Progenitor cell of endocrine pancreas (in vitro differentiated cells): ENCODE data around the gene EXOSC2. TPM values are rescaled to one million over a fixed set of nuclear protein-coding genes. Genes with fewer than 3 reads are reported as not detected.

Source experiments
- DNase-seq: peaks from one replicate; pipeline ENCODE4 v3.0.0; 2021; ENCODE audit warnings: low spot score; ENCODE audit not compliant: unreplicated experiment
- H3K27ac Mint-ChIP-seq: 2 replicates; pipeline ENCODE4 v1.8.0; 2021; ENCODE audit warnings: mild to moderate bottlenecking, moderate library complexity, mixed read lengths
- H3K27me3 Mint-ChIP-seq: 2 replicates; pipeline ENCODE4 v1.8.0; 2021; ENCODE audit warnings: mixed read lengths
- H3K36me3 Mint-ChIP-seq: 2 replicates; pipeline ENCODE4 v1.8.0; 2022; ENCODE audit warnings: mixed read lengths; ENCODE audit not compliant: insufficient read depth
- H3K4me1 Mint-ChIP-seq: 2 replicates; pipeline ENCODE4 v1.8.0; 2021; ENCODE audit warnings: low read depth, mixed read lengths
- H3K4me3 Mint-ChIP-seq: 2 replicates; pipeline ENCODE4 v1.8.0; 2021; ENCODE audit warnings: low read depth, mild to moderate bottlenecking, moderate library complexity, mixed read lengths
- H3K9me3 Mint-ChIP-seq: 2 replicates; pipeline ENCODE4 v1.8.0; 2021; ENCODE audit warnings: low read depth, mixed read lengths
- total RNA-seq: library from RNA; stranded (reverse); gene quantifications from 2 replicates; pipeline ENCODE4 v1.2.1, GENCODE V29; 2021
- TF ChIP-seq, protein P1 (sequence below): fragments of 200-600 bp; sonication (generic); IDR thresholded peaks from one replicate; pipeline ENCODE4 v1.5.0; 2021; ENCODE audit warnings: antibody characterized with exemption, mild to moderate bottlenecking; ENCODE audit not compliant: unreplicated experiment

Gene EXOSC2
- total RNA-seq, 1 donor from 2014 or later: 45.9 TPM

GRCh38 chr9:130668659-130669058, 24.9 kb upstream of the EXOSC2 start:
- Mint-ChIP-seq H3K27ac (no peak overlapping the region), H3K36me3 (no peaks in the 10 kb centered on the region), H3K9me3 (no peaks in the 10 kb centered on the region), H3K27me3 (peaks cover 72% of the 10 kb centered on the region), H3K4me1 (peaks cover 4% of the 10 kb centered on the region), H3K4me3 (no peak overlapping the region)
- TF ChIP-seq, protein P1, sequence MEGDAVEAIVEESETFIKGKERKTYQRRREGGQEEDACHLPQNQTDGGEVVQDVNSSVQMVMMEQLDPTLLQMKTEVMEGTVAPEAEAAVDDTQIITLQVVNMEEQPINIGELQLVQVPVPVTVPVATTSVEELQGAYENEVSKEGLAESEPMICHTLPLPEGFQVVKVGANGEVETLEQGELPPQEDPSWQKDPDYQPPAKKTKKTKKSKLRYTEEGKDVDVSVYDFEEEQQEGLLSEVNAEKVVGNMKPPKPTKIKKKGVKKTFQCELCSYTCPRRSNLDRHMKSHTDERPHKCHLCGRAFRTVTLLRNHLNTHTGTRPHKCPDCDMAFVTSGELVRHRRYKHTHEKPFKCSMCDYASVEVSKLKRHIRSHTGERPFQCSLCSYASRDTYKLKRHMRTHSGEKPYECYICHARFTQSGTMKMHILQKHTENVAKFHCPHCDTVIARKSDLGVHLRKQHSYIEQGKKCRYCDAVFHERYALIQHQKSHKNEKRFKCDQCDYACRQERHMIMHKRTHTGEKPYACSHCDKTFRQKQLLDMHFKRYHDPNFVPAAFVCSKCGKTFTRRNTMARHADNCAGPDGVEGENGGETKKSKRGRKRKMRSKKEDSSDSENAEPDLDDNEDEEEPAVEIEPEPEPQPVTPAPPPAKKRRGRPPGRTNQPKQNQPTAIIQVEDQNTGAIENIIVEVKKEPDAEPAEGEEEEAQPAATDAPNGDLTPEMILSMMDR: no peak
- DNase-seq: no peak

DNA sequence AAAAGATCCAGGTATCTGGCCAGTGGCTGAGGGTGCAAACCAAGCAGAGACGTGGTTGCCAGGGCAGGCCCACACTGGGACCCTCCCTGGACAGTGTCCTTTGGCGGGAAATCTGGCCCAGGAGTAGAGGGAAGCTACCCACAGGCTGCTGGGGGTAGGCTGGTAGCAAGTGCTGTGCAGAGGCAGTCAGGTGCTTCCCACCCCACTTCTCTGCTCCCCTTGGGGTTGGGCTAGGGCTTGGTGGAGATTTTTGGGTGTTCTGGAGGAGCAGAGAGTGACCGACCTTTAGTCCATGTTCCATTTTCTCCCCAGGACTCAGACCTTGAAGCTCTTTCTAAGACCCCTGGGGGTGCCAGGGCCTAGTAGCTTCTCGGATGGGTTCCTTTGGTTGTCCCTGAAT, 23.6 kb upstream of the EXOSC2 start:
- TF ChIP-seq, protein P1: no peak
- no peaks in the 10 kb centered on the region for H3K9me3 Mint-ChIP-seq
- H3K4me1 Mint-ChIP-seq: peaks cover 4% of the 10 kb centered on the region
- H3K4me3 Mint-ChIP-seq: no peak overlapping the region
- DNase-seq: no peak
- no peak overlapping the region for H3K27ac Mint-ChIP-seq
- peaks cover 63% of the 10 kb centered on the region for H3K27me3 Mint-ChIP-seq
- H3K36me3 Mint-ChIP-seq: no peaks in the 10 kb centered on the region

DNA sequence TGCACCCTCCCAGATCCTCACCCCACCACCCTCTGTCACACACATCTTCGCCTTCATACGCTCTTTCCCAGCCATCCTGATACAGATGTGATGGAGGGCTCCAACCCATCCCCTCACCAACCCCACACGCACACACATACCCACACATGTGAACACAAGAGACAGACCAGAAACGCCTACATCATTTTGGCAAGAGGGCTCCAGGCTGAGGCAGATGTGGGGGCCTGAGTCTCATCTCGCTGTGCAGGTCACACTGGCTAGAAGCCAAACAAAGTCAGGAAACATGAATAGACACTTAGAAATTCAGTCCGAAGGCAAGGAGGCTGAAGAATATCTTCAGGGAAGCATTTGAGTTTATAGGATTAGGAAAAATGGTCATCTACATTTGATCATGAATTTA, 22.9 kb upstream of the EXOSC2 start:
- Mint-ChIP-seq H3K4me3 (no peak overlapping the region), H3K4me1 (no peaks in the 10 kb centered on the region), H3K27me3 (peaks cover 58% of the 10 kb centered on the region), H3K9me3 (no peaks in the 10 kb centered on the region), H3K36me3 (no peaks in the 10 kb centered on the region), H3K27ac (no peak overlapping the region)
- DNase-seq: no peak
- TF ChIP-seq, protein P1: no peak

DNA sequence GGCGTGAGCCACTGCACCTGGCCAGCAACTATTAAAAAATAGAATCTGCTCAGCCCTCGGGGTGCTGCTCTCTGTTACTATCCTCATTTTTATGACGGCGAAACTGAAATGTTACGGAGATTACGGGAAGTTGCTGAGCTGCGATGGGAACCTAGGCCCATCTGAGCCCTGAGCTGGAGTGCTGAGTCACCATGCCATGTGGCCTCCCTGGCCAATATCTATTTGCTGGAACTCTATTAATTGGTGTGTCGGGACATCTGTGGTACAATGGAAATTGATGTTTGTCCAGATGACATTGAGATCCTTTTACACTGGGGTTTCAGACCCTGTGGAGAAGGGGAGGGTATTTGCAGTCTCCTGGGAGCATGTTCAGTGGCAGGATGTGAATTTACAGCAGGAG, 21.1 kb upstream of the EXOSC2 start:
- no peak overlapping the region for H3K27ac Mint-ChIP-seq
- peaks cover 56% of the 10 kb centered on the region for H3K27me3 Mint-ChIP-seq
- H3K9me3 Mint-ChIP-seq: no peaks in the 10 kb centered on the region
- TF ChIP-seq, protein P1: no peak
- H3K4me1 Mint-ChIP-seq: no peaks in the 10 kb centered on the region
- no peak overlapping the region for H3K4me3 Mint-ChIP-seq
- no peaks in the 10 kb centered on the region for H3K36me3 Mint-ChIP-seq
- no peak for DNase-seq

DNA sequence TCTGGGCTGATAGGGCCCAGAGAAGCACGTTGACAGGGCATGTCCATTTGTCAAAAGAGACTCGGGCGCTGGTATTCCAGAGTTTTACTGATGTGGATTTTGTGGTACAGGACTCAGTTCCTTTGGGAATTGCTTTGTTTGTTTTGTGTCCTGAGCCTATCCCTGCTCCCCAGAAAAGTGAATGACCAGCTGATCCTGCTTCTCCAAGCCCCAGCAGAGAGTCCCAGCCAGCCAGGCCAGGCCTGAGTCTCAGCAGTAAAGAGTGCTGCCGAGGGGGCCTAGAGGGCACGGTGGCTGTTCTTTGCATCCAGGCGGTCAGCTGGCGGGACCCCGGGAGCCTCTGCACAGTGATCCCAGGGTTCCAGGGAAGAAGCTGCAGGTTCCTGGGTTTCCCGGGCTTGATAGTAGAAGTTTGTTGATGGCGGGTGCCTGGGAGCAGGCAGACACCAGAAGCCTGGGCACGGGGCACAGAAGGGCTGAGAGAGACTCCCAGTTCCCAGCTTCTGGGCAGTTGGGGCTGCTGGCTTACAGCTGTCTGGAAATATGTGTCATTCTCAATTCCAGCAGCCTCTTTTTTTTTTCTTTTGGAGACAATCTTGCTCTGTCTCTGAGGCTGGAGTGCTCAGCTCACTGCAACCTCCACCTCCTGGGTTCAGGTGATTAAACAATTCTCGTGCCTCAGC, 20.5 kb upstream of the EXOSC2 start:
- TF ChIP-seq, protein P1: no peak
- DNase-seq: no peak
- Mint-ChIP-seq H3K27ac (no peak overlapping the region), H3K4me1 (no peaks in the 10 kb centered on the region), H3K27me3 (peaks cover 56% of the 10 kb centered on the region), H3K9me3 (no peaks in the 10 kb centered on the region), H3K4me3 (no peak overlapping the region), H3K36me3 (no peaks in the 10 kb centered on the region)
